Measurements from ENCODE around the gene BSCL2. TPM values are rescaled to one million over a fixed set of nuclear protein-coding genes. Genes with fewer than 3 reads are reported as not detected.

The BSCL2 gene
- total and polyA plus RNA-seq, 2 donors (not counting 1 experiment from before 2014, with no cell fraction given) = 35.5 to 62.1 TPM

DNA sequence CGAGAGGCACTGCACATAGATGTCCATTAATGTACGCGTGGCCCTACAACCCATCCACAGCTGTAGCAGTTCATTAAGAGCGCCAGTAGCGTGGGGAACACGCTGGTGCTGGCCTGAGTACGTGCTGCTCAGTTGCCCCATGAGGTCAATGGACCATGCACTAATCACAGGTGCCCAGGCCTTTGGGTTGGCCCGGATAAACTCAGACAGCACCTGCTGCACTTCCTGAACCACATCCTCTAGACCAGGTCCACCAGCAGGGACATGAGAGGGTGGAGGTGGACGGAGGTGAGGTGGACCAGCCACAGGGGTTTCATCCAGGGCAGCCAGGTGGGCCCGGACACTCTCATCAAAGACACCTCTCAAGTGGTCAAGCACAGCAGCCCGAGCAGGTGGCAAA, 57.7 kb downstream of the BSCL2 start:
- no peaks in the 10 kb centered on the region for H4K20me1 ChIP-seq (ENCODE audit: control insufficient read depth, extremely low read depth, insufficient read depth, low read length)
- DNase-seq (ENCODE audit: low read depth in 2 of 2) = no peak
- H3K36me3 ChIP-seq (ENCODE audit: control insufficient read depth, insufficient read depth, low read length) = peaks cover 10% of the 10 kb centered on the region
- H2AFZ ChIP-seq (ENCODE audit: low read length) = no peak overlapping the region
- peaks cover 39% of the 10 kb centered on the region for H3K79me2 ChIP-seq (ENCODE audit: control insufficient read depth, insufficient read depth, low read length)
- H3K9me3 ChIP-seq (ENCODE audit: control insufficient read depth, insufficient read depth, low read depth, low read length) = no peaks in the 10 kb centered on the region
- H3K27ac ChIP-seq (ENCODE audit: insufficient read depth, low read length) = no peak overlapping the region
- no peak overlapping the region for H3K4me3 ChIP-seq (replicated peaks in 1 of 4; ENCODE audit: control extremely low read depth in 1 of 4, insufficient read depth in 1 of 4, low read depth in 3 of 4, low read length in 4 of 4)
- peaks cover 8% of the 10 kb centered on the region for H3K4me1 ChIP-seq (ENCODE audit: control insufficient read depth, extremely low read depth, insufficient read depth, low read length)
- no peaks in the 10 kb centered on the region for H3K27me3 ChIP-seq (ENCODE audit: control insufficient read depth, insufficient read depth, low read length)
- TF ChIP-seq, protein P1, sequence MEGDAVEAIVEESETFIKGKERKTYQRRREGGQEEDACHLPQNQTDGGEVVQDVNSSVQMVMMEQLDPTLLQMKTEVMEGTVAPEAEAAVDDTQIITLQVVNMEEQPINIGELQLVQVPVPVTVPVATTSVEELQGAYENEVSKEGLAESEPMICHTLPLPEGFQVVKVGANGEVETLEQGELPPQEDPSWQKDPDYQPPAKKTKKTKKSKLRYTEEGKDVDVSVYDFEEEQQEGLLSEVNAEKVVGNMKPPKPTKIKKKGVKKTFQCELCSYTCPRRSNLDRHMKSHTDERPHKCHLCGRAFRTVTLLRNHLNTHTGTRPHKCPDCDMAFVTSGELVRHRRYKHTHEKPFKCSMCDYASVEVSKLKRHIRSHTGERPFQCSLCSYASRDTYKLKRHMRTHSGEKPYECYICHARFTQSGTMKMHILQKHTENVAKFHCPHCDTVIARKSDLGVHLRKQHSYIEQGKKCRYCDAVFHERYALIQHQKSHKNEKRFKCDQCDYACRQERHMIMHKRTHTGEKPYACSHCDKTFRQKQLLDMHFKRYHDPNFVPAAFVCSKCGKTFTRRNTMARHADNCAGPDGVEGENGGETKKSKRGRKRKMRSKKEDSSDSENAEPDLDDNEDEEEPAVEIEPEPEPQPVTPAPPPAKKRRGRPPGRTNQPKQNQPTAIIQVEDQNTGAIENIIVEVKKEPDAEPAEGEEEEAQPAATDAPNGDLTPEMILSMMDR (conservative IDR thresholded peaks at IDR 0.05 in 1 of 2, IDR thresholded peaks at IDR 0.05 in 1 of 2; ENCODE audit: low read depth in 1 of 2, low read length in 2 of 2) = no peak
- TF ChIP-seq EZH2 (IDR thresholded peaks at IDR 0.05; ENCODE audit: low read length, missing control alignments) = no peak
- no peak overlapping the region for H3K4me2 ChIP-seq (ENCODE audit: extremely low read depth, insufficient read depth, low read length)
- no peak overlapping the region for H3K9ac ChIP-seq (ENCODE audit: insufficient read depth, low read length)

DNA sequence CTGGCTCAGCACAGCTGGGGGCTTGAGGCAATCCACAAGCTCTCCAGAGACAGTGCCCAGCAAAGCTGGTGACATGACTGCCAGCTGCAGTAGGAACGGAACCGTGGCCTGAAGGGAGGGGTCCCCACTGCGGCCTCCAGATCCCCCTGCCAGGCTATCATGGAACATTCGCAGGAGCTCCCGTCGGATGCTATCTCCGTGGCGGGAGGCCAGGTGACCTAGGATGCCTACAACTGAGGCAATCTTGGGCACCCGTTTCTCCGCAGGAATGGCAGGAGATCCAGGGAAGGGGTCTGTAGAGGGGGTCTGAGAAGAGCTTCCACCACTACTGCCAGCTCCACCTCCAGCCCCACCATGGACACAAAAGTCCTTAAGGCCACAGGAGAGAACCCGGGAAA, 58.3 kb downstream of the BSCL2 start:
- H3K79me2 ChIP-seq (ENCODE audit: control insufficient read depth, insufficient read depth, low read length) = peaks cover 44% of the 10 kb centered on the region
- H3K9me3 ChIP-seq (ENCODE audit: control insufficient read depth, insufficient read depth, low read depth, low read length) = no peaks in the 10 kb centered on the region
- H2AFZ ChIP-seq (ENCODE audit: low read length) = no peak overlapping the region
- H3K4me1 ChIP-seq (ENCODE audit: control insufficient read depth, extremely low read depth, insufficient read depth, low read length) = peaks cover 8% of the 10 kb centered on the region
- H3K27ac ChIP-seq (ENCODE audit: insufficient read depth, low read length) = no peak overlapping the region
- no peak overlapping the region for H3K9ac ChIP-seq (ENCODE audit: insufficient read depth, low read length)
- no peak overlapping the region for H3K4me2 ChIP-seq (ENCODE audit: extremely low read depth, insufficient read depth, low read length)
- peaks cover 13% of the 10 kb centered on the region for H3K36me3 ChIP-seq (ENCODE audit: control insufficient read depth, insufficient read depth, low read length)
- no peak for DNase-seq (ENCODE audit: low read depth in 2 of 2)
- no peaks in the 10 kb centered on the region for H3K27me3 ChIP-seq (ENCODE audit: control insufficient read depth, insufficient read depth, low read length)
- TF ChIP-seq, protein P1 (conservative IDR thresholded peaks at IDR 0.05 in 1 of 2, IDR thresholded peaks at IDR 0.05 in 1 of 2; ENCODE audit: low read depth in 1 of 2, low read length in 2 of 2) = no peak
- no peak for TF ChIP-seq EZH2 (IDR thresholded peaks at IDR 0.05; ENCODE audit: low read length, missing control alignments)
- H4K20me1 ChIP-seq (ENCODE audit: control insufficient read depth, extremely low read depth, insufficient read depth, low read length) = no peaks in the 10 kb centered on the region
- H3K4me3 ChIP-seq (replicated peaks in 1 of 4; ENCODE audit: control extremely low read depth in 1 of 4, insufficient read depth in 1 of 4, low read depth in 3 of 4, low read length in 4 of 4) = no peak overlapping the region

DNA sequence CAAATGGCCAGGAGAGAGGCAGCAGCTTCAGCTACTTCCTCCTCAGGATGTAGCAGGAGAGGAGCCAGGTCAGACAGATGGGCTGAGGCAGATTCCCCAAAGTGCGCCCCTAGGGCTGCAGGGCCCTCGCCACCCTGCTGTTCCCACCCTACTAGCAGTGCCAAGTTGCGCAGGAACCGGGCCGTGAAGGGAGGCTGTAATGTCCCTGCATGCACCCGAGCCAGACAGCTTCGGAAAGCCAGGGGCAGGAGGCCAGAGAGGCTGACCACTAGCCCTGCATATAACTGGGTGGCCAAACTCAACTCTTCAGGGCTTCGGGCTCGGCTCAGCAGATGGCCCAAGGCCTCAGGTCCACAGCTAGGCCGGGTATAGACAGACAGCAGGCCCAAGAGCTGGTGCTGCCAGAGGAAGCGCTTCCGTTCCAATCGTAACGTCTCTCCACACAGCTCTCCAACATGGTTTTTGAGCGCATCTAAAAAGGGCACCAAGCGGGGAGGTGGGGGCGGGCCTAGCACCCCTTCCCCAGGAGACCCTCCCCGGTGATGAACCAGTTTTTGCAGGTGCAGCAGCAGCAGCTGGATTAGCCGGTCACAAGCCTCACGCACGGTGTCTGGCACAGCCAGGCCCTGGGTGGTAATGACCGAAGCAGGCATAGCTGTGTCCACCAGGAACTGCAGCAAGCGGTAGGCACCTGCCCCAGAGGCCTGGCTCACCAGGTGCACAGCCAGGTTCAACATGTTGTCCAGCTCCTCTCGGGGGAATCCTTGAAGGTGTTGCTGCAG, 58.8 kb downstream of the BSCL2 start:
- peaks cover 50% of the 10 kb centered on the region for H3K79me2 ChIP-seq (ENCODE audit: control insufficient read depth, insufficient read depth, low read length)
- H3K27ac ChIP-seq (ENCODE audit: insufficient read depth, low read length) = no peak overlapping the region
- H3K36me3 ChIP-seq (ENCODE audit: control insufficient read depth, insufficient read depth, low read length) = peaks cover 15% of the 10 kb centered on the region
- no peaks in the 10 kb centered on the region for H4K20me1 ChIP-seq (ENCODE audit: control insufficient read depth, extremely low read depth, insufficient read depth, low read length)
- no peaks in the 10 kb centered on the region for H3K27me3 ChIP-seq (ENCODE audit: control insufficient read depth, insufficient read depth, low read length)
- peaks cover 8% of the 10 kb centered on the region for H3K4me1 ChIP-seq (ENCODE audit: control insufficient read depth, extremely low read depth, insufficient read depth, low read length)
- H3K4me3 ChIP-seq (replicated peaks in 1 of 4; ENCODE audit: control extremely low read depth in 1 of 4, insufficient read depth in 1 of 4, low read depth in 3 of 4, low read length in 4 of 4) = no peak overlapping the region
- no peak overlapping the region for H3K4me2 ChIP-seq (ENCODE audit: extremely low read depth, insufficient read depth, low read length)
- H2AFZ ChIP-seq (ENCODE audit: low read length) = no peak overlapping the region
- no peak overlapping the region for H3K9ac ChIP-seq (ENCODE audit: insufficient read depth, low read length)
- no peak for TF ChIP-seq EZH2 (IDR thresholded peaks at IDR 0.05; ENCODE audit: low read length, missing control alignments)
- no peak for DNase-seq (ENCODE audit: low read depth in 2 of 2)
- no peaks in the 10 kb centered on the region for H3K9me3 ChIP-seq (ENCODE audit: control insufficient read depth, insufficient read depth, low read depth, low read length)
